Activated CD4-positive, alpha-beta T cell treated with anti-CD3 and anti-CD28 coated beads for 24 hours (primary cell): ENCODE data around the gene GALM.
"Not testable (repeated sequence)": the region's sequence is repeated elsewhere in the genome, so short reads cannot be mapped to it uniquely, and the experiment has no call there.

Source experiments
- DNase-seq, 2 donors: peaks; one replicate each; pipeline ENCODE4 v3.0.0-alpha.2; 2020; ENCODE audit warnings: low read depth in 2 of 2

Gene GALM

DNA sequence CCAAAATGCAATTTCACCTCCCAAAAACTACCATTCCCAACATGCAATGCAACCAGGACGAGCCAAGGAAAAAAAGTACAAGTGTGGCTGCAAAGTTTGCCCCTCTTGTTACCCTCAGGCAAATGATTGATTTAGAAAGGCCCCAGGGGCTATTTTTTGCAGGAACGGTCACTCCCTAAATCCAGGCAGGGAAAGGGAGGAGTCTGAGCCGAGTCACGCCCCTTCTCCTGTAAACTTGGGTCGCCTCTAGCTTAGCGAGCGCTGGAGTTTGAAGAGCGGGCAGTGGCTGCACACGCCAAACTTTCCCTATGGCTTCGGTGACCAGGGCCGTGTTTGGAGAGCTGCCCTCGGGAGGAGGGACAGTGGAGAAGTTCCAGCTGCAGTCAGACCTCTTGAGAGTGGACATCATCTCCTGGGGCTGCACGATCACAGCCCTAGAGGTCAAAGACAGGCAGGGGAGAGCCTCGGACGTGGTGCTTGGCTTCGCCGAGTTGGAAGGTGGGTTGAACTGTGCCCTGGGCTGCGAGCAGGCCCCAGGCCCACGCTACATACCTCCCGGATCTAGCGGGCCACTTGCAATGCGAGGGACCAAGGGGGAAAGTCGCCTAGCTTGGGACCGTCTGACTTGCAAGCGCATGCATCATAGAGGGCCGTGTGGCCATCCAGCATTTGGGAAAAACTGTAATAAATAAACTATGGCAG lies at the start of gene GALM:
Gene GALM, plus strand, starts transcription at position 261 of the 702 bp plus-strand sequence. Its CDS starts 48 bp downstream, at position 309.
- peak in 1 of 2 donors; percentile 39 for DNase-seq

DNA sequence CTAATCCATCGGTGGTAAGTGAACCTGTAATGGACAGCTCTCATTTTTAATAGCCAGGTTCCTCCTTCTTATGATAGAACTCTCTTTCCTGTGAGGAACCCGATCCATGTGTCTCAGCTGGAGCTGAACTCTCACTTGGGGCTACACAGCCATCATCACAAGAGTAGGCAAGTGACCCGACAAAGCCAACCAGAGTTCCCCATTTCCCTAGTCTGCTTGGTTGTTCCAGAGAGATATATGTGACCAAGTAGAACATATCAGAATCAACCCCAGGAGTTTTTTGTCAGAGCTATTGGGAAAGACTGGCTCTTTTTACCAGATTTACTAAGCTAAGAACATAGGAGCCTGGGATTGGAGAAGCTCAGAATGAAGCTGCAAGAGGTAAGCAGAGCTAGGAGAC lies 48.6 kb upstream of the GALM start:
- DNase-seq: no peak

DNA sequence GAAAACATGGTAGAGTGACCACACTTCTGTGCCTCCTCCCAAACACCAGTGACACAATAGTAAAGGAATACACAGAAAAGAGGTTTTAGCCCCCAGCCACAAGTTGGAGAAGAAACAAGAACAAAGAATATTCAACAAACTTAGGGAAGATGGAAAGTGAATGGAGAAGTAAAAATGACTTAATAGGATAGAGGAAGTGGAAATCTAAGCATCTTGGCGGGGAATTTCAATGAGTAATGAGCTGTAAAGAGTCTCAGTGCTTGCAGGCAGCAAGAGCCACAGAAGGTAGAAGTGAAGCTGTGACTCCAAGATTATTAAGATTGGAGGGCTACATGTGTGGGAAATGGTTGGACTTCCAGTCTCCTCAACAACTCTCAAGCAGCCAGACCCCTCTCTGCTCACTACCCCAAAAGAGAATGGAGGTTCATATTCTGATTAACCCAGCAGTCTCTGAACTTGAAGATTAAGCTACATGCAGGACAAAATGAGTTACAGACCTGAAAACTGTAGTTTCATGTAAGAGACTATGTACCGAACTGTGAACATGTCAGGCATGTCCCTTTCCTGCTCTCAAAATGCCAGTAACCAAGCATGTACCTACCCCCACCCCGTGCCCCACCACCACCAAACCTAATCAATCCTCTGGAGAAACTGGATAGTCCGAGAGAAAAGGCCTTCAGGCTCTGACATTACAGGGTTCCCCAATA lies 46.3 kb upstream of the GALM start:
- no peak for DNase-seq

DNA sequence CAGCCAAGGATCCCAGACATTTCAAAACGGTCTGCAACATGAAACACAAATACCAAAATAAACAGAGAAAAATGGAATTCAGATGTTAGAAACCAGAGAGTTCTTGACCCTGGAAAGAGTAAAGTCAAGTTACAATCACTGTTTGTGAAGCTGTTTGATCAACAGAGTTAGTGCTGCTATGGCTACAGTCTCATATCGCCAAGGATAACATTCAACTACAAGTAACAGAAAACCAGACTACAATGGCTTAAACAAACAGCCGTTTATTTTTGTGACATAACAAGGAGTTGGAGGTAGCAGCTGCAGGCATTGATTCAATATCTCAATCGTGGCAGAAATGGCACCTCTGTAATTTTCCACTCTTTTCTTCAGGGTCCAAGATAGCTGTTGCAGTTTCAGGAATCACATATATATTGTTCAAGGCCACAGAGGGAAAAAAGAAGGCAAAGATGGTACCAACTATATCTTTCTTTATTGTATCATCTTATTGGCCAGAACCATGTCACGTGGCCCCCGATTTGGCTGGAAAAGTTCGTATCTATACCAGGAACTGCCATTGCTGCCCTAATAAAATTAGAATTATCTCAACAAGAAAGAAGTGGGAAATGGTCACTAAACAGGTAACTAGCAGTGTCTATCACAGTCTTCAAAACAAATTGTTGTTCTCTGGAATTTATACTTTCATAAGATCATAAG lies 45.5 kb upstream of the GALM start:
- no peak for DNase-seq

DNA sequence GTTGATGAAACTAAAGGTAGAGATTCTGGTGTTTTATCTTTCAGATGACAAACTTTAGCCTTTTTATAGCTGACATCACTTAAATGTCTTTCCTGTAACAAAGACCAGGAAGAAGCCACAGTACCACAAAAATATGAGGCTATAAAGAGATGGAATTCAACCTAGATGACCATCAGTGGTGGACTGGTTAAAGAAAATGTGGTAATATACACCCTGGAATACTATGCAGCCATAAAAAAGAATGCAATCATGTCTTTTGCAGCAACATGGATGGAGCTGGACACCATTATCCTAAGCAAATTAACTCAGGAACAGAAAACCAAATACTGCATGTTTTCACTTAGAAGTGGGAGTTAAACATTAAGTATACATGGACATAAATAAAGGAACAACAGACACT lies 44.9 kb upstream of the GALM start:
- no peak for DNase-seq

DNA sequence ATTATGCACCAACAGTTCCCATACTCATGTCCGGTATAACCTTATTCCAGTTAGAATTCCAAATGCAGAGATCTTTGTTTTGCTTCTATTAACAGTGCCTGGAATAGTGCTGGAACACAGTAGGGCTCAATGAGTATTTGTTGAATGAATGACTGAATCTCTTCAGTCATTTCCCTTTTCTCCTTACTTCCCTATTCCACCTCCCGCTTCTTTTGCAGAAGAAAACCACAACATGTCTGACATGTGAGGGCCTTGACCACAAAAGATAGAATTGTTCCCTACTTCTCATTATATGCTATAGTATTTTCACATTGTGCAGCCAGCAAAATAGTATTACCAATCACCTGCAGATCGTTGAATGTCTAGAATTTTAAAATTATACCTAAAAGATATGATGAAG lies 43.7 kb upstream of the GALM start:
- DNase-seq: no peak

DNA sequence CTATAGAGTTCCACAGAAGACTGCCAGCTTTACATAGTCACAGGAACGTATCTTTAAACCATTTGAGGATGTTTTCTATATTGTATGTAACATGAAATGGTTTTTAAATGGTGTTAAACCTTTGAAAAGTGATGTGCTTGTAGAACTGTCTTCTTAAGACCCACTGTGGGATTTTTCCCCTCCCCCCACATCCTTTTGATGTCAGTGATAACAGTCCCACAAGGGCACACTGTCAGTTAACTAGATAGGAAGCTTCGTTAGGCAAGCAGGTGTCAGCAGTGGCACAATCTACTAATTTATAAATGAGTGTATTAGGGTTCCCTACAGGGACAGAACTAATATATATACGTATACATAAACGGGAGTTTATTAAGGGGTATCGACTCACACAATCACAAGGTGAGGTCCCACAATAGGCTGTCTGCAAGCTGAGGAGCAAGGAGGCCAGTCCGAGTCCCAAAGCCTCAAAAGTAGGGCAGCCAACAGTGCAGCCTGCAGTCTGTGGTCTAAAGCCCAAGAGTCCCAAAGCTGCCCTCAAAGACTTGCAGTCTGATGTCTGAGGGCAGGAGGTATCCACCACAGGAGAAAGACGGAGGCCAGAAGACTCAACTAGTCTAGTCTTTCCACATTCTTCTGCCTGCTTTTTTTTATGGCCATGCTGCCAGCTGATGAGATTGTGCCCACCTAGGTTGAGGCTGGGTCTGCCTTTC lies 39.4 kb upstream of the GALM start:
- no peak for DNase-seq

DNA sequence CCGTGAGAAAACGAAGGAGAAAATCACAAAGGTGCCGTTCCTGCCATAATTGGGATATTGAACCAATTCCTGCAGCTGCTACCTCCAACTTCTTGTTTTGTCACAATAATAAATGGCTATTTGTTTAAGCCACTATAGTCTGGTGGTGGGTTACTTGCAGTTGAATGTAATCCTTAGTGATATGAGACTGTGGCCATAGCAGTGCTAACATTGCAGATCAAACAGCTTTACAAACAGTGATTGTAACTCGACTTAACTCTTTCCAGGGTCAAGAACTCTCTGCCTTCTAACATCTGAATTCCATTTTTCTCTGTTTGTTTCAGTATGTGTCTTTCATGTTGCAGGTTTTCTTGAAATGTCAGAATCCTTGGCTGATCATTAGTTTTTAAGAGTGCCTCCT lies 38.5 kb upstream of the GALM start:
- DNase-seq: no peak

DNA sequence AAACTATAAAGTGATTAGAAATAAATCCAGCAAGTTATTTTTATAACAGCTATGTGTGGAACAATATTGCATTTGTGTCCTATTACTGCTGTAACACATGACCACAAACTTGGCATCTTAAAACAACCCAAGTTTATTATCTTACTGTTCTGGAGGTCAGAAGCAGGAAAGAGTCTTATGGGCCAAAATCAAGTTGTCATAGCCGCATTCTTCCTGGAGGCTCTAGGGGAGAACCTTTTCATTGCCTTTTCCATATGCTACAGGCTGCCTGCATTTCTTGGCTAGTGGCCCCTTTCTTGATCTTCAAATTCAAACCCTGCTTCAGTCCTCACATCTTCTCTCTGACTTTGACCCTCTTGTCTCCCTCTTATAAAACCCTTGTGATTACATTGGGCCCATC lies 36.2 kb upstream of the GALM start:
- DNase-seq: no peak

DNA sequence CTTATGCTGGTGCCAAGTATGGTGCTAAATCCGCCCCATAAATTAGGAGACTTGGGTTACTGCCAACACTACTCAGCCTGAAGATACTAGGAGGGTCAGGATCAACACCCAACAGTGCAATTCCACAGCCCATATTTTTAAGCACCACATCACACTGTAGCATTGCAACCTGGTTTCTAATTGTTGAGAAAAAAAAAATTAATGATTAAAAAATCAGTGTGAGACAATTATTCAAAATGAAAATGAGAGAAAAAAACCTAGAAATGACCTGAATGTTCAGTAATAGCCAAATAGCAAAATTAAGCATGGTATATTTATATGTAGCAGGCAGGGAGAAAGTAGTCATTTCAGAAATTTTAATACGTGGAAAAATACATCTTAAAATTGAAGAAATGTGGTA lies 33.9 kb upstream of the GALM start:
- no peak for DNase-seq

DNA sequence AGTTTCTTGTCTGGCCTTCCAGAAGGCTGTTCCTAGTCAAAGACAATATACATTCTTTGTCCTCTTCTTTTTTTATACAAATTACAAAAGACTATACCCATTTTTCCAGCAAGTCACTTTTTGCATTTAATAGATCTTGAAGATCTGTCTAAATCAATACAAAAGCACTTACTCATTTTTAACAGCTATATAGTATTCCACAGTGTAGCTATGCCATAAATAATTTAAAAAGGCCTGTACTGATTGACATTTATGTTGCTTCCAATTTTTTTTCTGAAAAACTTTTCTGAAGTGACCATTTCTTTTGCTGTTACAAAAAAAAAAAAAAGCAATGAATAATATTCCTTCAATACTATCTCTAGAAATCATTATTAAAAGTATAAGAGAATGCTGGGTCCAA lies 32.9 kb upstream of the GALM start:
- DNase-seq: no peak

DNA sequence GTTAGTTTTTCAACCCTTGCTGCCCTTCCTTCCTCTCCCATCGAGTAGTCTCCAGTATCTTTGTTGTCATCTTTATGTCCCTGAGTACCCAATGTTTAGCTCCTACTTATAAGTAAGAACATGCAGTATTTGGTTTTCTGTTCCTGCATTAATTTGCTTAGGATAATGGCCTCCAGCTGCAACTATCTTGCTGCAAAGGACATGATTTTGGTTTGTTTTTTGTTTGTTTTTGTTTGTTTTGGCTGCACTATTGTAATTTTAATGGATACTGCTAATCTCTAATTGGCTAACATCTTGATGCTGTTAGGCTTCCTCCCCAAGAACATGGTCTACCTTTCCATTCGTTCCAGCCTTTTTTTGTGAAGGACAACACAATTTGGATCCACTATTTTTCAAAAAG lies 32.0 kb upstream of the GALM start:
- no peak for DNase-seq

DNA sequence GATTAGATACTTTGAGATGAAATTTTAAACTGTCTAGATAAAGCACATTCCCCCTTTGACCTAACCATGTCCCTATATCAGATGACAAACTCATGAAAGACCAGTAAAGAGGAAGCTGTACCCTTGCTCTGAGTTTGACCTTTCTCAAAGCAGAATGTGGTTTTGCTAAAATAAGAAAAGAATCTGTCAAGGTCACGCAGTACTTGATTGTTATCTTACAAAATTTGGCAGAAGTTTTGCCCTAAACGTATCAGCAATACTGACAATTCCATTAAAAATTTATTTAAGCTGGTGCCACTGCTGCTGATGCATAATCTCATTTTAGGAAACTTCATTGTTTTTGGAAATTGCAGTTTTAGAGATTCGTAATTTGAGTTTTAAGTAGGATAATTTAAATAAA lies 31.2 kb upstream of the GALM start:
- DNase-seq: no peak

DNA sequence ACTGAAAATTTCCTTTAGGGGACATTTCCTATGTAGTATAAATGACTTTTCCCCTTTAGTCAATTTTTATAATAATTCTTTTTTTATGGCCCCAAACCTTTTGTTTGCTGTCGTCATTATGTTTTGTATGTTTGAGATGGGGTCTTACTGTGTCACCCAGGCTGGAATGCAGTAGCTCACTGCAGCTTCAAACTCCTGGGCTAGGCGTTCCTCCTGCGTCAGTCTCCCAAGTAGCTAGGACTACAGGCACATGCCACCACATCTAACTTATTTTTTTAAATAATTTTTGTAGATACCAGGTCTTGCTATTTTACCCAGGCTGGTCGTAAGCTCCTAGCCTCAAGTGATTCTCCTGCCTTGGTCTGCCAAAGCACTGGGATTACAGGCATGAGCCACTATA lies 30.8 kb upstream of the GALM start:
- no peak for DNase-seq

DNA sequence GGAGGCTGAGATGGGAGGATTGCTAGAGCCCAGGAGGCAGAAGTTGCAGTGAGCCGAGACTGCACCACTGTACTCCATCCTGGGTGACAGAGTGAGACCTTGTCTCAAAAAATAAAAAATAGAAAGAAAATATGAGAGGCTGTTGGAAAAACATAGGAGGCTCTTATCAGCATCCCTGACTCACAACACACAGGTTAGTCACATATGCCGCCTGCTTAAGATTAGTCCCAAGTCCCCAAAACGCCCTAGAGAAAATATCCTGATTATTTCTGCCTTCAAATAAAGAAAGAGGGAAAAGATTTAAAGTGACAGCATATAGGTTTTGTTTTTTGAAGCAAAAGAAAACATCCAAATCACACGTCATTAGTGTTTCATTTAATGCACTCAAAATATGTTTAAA lies 29.8 kb upstream of the GALM start:
- DNase-seq: no peak

DNA sequence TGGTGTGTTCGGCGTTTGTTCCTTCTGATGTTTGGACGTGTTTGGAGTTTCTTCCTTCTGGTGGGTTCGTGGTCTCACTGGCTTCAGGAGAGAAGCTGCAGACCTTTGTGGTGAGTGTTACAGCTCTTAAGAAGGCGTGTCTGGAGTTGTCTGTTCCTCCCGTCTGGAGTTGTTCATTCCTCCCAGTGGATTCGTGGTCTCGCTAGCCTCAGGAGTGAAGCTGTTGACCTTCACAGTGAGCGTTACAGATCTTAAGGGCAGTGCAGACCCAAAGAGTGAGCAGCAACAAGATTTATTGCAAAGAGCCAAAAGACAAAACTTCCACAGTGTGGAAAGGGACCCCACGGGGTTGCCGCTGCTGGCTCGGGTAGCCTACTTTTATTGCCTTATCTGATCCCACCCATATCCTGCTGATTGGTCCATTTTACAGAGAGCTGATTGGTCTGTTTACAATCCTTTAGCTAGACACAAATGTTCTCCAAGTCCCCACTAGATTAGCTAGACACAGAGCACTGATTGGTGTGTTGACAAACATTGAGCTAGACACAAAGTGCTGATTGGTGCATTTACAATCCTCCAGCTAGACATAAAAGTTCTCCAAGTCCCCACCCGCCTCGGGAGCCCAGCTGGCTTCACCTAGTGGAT lies 23.4 kb upstream of the GALM start:
- not testable (repeated sequence) for DNase-seq

DNA sequence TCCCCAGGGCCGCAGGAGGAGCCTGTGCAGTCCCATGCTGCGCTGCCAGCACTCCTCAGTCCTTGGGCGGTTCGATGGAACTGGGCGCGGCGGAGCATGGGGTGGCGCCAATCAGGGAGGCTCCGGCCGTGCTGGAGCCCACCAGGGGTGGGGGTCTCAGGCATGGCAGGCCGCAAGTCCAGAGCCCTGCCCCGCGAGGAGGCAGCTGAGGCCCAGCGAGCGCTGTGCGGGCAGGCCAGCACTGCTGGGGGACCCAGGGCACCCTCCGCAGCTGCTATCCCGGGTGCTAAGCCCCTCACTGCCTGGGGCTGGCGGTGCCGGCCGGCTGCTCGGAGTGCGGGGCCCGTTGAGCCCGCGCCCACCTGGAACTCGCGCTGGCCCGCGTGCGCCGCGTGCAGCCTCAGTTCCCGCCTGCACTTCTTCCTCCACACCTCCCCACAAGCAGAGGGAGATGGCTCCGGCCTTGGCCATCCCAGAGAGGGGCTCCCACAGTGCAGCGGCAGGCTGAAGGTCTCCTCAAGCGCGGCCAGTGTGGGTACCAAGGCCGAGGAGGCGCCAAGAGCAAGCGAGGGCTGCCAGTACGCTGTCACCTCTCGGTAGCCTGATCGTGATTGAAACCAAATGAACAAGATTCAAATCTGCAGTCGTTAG lies 22.8 kb upstream of the GALM start:
- DNase-seq: no peak

DNA sequence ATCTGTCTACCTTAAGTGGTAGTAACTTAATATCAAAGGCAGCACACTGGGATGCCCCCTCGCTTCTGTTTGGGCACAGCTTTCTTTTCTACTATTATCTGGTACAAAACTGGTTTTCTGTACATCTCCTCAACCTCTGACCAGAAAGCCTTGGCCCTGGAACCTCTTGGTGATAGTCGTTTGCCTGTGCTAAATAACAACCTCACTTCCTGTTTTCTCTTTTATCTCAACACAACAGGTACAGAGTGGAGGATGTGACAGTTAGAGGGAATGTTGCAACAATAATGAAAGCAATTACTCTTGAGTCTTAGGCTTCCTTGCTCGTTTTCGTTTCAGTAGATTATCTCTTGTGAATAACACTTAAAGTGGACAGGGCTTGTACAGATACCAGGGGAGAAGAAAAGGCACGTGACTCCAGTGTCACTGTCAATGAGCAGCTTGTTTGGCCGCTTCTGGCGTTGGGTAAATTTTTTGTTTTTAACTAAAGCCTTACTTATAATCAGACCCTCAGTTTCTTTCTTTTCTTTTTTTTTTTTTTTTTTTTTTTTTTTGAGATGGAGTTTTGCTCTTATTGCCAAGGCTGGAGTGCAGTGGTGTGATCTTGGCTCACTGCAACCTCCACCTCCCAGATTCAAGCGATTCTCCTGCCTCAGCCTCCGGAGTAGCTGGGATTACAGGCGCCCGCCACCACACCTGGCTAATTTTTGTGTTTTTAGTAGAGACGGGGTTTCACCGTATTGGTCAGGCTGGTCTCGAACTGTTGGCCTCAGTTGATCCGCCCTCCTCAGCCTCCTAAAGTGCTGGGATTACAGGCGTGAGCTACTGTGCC lies 22.0 kb upstream of the GALM start:
- DNase-seq: not testable (repeated sequence)

DNA sequence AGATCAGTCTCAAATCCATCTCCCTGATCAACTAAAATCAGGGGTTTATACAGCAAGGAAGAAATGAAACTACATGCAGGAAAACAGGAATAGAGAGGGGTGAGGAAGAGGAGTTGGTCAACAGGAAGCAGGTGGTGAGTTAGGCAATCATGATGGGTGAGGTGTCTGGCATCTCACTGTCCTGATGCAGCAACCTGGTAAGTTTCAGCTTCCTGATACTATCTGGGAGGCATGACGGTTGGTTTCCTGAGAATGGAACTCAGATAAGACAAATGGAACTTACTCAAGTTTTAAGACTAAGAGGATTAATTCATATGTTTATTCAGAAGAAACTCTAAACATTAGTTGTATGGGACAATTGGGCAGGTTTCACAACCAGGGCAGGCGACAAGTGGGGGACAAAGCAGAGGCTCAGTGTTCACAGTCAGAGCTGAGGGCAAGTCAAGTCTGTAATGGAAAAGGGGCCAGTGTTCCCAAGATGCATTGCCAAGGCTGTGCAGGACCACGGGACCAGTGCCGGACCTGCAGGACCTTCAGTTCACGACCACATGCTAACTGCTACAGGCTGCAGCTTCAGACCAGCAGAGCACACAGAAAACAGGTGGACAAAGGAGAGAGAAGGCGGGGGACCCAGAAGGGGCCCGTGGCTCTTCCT lies 17.7 kb upstream of the GALM start:
- DNase-seq: no peak

DNA sequence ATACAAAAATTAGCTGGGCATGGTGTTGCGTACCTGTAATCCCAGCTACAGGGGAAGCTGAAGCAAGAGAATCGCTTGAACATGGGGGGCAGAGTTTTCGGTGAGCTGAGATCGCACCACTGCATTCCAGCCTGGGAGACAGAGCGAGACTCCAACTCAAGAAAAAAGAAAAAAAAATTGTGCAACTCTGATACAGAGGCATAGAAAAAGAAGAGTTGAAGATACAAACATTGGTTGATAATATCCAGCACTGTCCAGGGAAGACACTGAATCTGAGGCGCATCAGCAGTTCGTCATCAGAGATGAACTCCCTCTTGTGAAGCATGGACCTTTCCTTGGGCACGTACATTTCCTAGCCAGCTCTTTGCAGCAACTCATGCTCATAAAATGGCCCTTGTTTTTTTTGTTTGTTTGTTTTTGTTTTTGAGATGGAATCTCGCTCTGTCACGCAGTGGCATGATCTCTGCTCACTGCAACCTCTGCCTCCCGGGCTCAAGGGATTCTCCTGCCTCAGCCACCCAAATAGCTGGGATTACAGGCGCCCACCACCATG lies 16.7 kb upstream of the GALM start:
- DNase-seq: no peak
